GM19324 (cell line): ENCODE results near the gene VWA5B1.
"Not testable (repeated sequence)": the region's sequence is repeated elsewhere in the genome, so short reads cannot be mapped to it uniquely, and the experiment has no call there.

Experiments
- ATAC-seq: cut with Tn5 transposase; IDR thresholded peaks from one replicate; pipeline ENCODE4 v1.9.1; 2021; ENCODE audit warnings: mild to moderate bottlenecking, moderate library complexity; ENCODE audit not compliant: unreplicated experiment, low FRiP score

VWA5B1 gene

GRCh38 chr1:20278692-20279130 is 12.0 kb upstream of the VWA5B1 start:
- ATAC-seq = no peak

- ATAC-seq = no peak
Measured at GRCh38 chr1:20279509-20279908, 11.2 kb upstream of the VWA5B1 start.

GRCh38 chr1:20280341-20280740 is 10.3 kb upstream of the VWA5B1 start:
- ATAC-seq = no peak

- ATAC-seq = no peak
Measured at GRCh38 chr1:20280906-20281305, 9.8 kb upstream of the VWA5B1 start.

GRCh38 chr1:20281801-20282200 is 8.9 kb upstream of the VWA5B1 start:
- ATAC-seq = no peak

- ATAC-seq = no peak
Measured at GRCh38 chr1:20282533-20282932, 8.1 kb upstream of the VWA5B1 start.

GRCh38 chr1:20284046-20284445 is 6.6 kb upstream of the VWA5B1 start:
- ATAC-seq = no peak

- ATAC-seq = no peak
Measured at GRCh38 chr1:20284625-20285024, 6.0 kb upstream of the VWA5B1 start.

- no peak for ATAC-seq
Measured at GRCh38 chr1:20285510-20285909, 5.2 kb upstream of the VWA5B1 start.

- ATAC-seq = not testable (repeated sequence)
Measured at GRCh38 chr1:20287696-20288095, 3.0 kb upstream of the VWA5B1 start.

- no peak for ATAC-seq
Measured at GRCh38 chr1:20291645-20292084, 990 bp downstream of the VWA5B1 start.

- ATAC-seq = no peak
Measured at GRCh38 chr1:20298626-20299025, 8.0 kb downstream of the VWA5B1 start.

- no peak for ATAC-seq
Measured at GRCh38 chr1:20301463-20302107, 10.9 kb downstream of the VWA5B1 start.

- no peak for ATAC-seq
Measured at GRCh38 chr1:20302108-20302471, 11.4 kb downstream of the VWA5B1 start.

- no peak for ATAC-seq
Measured at GRCh38 chr1:20307026-20307425, 16.4 kb downstream of the VWA5B1 start.

- no peak for ATAC-seq
Measured at GRCh38 chr1:20308569-20308968, 17.9 kb downstream of the VWA5B1 start.

GRCh38 chr1:20311289-20311688 is 20.6 kb downstream of the VWA5B1 start:
- no peak for ATAC-seq

GRCh38 chr1:20312310-20312709 is 21.6 kb downstream of the VWA5B1 start:
- no peak for ATAC-seq

- no peak for ATAC-seq
Measured at GRCh38 chr1:20312818-20313217, 22.1 kb downstream of the VWA5B1 start.

GRCh38 chr1:20317471-20317870 is 26.8 kb downstream of the VWA5B1 start:
- ATAC-seq = no peak

- ATAC-seq = no peak
Measured at GRCh38 chr1:20318521-20318920, 27.8 kb downstream of the VWA5B1 start.

- no peak for ATAC-seq
Measured at GRCh38 chr1:20318971-20319370, 28.3 kb downstream of the VWA5B1 start.
